HuH-7.5 (cell line): ENCODE measurements around the gene TSN.
A peak's percentile ranks its signal among the peaks of the same experiment; 100 is the strongest.
"Not testable (repeated sequence)": the region's sequence is repeated elsewhere in the genome, so short reads cannot be mapped to it uniquely, and the experiment has no call there.

Experiments
- DNase-seq: peaks from one replicate; pipeline ENCODE4 v3.0.0; 2011; ENCODE audit warnings: low spot score

TSN gene

GRCh38 chr2:121755237-121756111 lies at the start of gene TSN:
TSN (plus strand) TSS chr2:121755651; CDS start chr2:121755780, 129 bp downstream.
- peak; percentile 81 for DNase-seq

GRCh38 chr2:121705958-121706357 lies 49.5 kb upstream of the TSN start:
- no peak for DNase-seq

DNA sequence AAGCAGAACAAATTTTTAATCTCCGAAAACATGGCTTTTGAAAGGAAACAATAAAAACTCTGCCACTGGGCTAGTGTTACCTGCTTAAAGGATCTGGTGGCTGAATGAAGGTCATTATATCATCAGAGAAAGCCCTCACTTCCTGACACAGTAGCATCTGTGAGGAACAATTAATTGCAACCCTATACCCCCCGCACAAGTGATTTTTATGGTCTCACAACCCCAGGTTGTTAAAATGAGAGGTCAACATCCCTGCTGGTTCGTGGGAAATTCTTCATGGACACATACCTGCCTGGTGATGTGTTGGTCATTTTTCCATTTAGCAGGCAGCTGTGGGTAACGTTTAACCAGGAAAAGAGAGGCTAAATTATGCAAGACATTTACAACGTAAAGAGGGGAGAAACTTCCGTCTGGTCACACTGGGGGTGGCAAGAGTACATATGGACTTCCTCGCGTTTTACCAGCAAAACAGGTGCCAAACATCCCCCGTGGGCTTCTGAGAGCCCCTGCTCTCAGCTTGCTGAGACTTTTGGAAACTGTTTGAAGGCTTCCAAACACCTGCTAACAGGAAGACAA lies 48.0 kb upstream of the TSN start:
- no peak for DNase-seq

- DNase-seq, result peak; percentile 41
Observed at GRCh38 chr2:121707920-121708361, 47.5 kb upstream of the TSN start.

GRCh38 chr2:121709776-121710469 lies 45.5 kb upstream of the TSN start:
- no peak for DNase-seq

DNA sequence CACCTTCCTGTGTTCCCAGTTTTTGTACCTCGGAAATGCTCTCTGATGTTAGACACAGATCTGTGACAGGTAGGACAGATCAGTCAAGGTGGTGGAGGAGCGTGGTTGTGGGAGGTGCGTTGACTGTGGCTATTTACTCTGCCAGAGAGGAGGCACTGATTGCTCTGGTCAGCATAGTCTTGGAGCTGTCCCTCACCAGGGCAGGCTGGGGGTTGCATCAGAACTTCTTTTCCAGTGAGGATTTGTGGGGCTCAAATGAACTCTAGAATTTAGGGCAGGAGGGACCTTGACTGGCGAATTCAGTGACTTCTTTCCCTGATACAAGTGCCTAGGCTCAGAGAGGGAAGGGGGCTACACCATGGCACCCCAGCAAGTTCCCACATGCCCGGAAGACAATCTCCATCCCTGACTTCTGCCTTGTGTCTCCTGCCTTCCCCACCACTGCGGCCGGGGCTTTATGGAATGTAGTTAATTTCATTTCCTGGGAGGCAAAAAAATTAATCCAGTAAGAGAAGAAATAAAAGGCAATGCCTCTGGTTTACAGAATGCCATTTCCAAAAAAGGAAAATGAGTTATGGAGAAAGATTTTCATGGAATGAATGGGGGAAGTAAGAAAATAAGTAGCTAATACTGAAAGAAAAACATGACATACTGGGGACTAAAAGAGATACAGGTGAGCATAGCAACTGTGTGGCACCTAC lies 44.8 kb upstream of the TSN start:
- no peak for DNase-seq

DNA sequence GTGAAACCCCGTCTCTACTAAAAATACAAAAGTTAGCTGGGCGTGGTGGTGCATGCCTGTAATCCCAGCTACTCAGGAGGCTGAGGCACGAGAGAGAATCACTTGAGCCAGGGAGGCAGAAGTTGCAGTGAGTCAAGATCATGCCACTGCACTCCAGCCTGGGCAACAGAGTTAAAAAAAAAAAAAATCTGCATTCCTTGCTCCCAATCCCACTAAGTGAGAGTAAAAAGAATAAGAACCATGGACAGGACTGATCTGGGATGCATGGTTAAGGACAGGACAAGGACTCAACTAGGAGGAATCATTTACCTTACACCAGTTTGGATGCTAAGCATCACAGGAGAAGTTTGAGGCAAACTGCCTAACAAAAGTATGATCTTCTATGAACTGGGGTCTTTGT lies 44.0 kb upstream of the TSN start:
- not testable (repeated sequence) for DNase-seq

GRCh38 chr2:121716126-121716525 lies 39.3 kb upstream of the TSN start:
- no peak for DNase-seq

DNA sequence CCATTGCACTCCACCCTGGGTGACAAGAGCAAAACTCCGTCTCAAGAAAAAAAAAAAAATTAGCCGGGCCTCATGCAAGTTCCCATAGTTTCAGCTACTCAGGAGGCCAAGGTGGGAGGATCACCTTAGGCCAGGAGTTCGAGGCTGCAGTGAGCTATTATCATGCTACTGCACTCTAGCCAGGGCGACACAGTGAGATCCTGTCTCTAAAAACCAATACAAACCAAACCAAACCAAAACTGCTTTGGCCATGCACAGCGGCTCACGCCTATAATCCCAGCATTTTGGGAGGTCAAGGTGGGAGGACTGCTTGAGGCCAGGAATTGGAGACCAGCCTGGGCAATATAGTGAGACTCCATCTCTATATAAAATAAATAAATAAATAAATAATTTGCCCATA lies 37.9 kb upstream of the TSN start:
- no peak for DNase-seq

GRCh38 chr2:121721926-121722325 lies 33.5 kb upstream of the TSN start:
- no peak for DNase-seq

GRCh38 chr2:121722479-121722878 lies 33.0 kb upstream of the TSN start:
- no peak for DNase-seq

DNA sequence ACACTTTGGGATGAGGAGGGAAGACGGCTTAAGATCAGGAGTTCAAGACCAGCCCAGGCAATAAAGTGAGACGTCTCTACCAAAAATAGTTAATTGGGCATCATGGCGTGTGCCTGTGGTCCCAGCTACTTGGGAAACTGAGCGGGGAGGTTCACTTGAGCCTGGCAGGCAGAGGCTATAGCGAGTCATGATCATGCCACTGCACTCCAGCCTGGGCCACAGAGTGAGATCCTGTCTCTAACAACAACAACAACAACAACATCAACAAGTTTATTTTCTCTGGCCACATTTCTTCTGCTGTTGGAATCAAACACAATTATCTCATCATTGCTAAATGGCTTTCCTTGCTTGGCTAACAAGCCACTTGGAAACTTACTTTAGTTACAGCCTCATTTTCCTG lies 32.1 kb upstream of the TSN start:
- DNase-seq, result no peak

DNA sequence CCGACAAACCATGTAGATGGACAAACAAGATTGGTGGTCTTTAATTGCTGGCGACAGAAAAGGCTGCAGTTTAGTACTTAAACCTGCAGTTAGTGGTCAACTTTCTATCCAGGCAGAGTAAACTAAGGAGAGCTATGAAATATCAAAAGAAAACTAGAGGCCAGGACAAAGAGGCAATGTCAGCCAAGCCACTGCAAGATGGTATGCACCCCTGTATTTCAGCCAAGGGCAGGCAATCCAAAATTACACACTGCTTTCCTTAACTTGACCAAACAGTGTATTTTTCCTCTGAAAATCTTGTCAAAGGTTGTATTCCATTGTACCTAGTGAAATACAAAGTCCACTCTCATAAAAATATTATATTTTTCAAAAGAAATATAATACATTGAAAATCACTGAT lies 28.1 kb upstream of the TSN start:
- DNase-seq, result no peak

- no peak for DNase-seq
Observed at GRCh38 chr2:121727950-121728349, 27.5 kb upstream of the TSN start.

DNA sequence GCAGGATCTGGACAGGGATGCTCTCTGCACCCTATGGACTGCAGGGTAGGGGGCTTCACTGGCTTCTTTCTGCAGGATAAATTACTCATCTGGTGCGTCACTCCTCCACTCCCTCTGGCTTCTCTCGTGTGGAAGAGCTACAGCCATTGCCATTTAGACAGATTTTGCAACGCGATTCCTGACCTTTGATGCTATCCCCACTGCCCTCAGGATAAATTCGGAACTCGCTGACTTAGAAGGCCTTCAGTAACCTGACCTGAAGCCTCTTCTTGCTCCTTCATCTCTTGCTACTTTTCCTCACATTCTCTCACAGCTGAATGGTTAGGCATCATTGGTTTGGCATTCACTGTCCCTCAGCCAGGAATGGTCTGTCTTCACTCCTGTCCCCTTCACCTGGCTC lies 24.1 kb upstream of the TSN start:
- DNase-seq, result no peak

GRCh38 chr2:121734544-121734943 lies 20.9 kb upstream of the TSN start:
- not testable (repeated sequence) for DNase-seq

DNA sequence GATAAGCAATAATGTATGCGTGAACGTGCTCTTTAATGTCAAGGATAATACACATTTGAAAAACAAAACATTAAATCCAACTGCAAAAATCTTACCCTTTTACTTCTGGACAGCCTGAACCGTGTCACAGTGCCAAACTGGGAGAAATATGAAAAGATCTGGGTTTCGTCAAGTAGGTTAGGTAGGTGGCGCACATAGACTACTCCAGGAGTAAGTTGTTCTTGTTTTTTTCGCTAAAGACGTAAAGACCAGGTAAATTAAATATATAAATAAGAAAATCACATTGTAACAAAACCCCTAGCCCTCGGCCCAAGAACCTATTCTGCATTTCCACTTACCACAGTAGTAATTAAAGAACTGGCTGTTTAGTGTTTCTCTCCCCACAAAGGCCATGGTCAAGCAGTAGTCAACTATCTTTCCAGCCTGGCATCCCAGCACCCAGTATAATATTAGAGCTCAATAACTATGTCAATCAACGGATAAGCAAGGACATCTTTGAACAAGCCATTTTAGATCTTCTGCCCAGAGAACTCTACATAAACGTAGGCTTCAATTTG lies 19.9 kb upstream of the TSN start:
- DNase-seq, result no peak

GRCh38 chr2:121736140-121736461 lies 19.4 kb upstream of the TSN start:
- DNase-seq, result no peak

DNA sequence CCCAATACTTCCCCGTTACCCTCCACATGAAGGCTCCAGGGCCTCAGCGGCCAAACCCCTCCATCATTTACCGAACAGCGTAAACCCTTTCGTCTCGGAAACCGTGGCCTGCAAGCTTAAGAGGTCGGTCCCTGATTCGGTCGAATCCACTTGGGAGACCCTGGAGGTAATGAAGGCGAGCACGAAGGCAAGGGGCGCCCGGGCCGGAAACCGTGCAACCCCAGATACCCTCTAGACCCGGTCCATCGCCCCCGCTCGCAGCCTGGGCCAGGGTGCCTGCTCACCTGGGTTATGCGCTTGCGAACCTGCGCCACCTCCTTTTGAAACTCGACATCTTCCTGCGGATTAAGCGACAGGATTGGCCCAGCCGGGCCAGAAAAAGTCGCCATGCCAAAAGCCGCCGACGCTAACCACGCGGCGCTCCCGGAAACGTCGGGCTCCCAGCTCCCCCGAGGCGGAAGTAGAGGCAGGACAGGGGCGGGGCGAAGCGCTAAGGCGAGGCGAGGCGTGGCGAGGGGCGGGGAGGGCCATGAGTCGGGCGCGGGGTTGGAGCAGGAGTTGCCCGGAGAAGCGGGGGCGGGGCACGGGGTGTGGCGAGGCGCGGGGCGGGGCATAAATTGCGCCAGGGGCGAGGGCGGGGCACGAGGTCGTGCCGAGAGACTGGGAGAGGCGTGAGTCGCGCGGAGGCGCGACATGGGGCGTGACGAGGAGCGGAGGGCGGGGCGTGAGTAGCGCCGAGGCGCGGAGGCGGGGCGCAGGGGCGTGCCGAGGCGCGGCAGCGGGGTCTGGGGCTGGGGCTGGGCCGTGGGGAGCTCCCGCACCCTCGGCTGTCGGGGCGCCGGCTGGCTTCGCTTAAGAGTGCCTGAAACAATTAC lies 18.8 kb upstream of the TSN start, which contains the start of gene NIFK:
Gene NIFK (minus strand): TSS at position 414 of the 875 bp plus-strand sequence. CDS start 25 bp downstream, at position 389.
- peak; percentile 88 for DNase-seq

DNA sequence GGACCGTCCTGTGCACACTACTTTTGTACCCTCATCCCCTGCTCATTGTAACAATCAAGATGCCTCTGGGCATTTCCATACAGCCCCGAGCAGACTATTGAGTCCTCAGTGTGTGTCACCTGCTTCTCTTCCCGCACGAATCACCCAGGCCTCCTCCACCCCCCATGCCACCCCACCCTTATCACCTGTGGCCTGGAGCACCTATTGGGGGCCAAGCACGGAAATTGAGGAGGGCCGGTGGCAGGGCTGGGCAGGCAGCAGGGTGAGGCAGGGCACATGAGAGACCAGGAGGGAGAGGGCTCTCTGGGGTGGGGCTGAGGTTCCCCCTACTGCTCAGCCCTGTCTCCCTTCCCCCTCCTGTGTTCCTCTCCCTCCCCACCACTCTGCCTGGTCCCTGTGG lies 14.5 kb upstream of the TSN start:
- no peak for DNase-seq

GRCh38 chr2:121741450-121741849 lies 14.0 kb upstream of the TSN start:
- DNase-seq, result no peak
